ENCODE results near the gene GTPBP4.

DNA sequence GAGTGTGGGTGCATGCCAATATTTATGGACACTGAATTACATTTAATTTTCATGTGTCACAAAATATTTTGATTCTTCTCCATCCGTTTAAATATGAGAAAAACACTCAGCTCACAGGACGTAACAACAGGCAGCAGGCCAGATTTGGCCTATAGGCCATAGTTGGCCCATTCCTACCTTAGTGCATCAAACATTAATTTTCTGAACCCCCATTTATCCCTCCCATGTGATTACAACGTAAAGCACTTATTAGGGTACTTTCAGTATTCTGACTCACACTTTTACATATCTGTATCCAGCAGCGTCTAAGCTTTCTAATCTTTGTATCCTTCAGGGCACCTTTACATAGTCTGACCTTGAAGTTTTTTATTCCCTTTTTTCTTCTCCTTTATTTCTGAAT, 56.7 kb downstream of the GTPBP4 start:
- TF ChIP-seq, protein P1, sequence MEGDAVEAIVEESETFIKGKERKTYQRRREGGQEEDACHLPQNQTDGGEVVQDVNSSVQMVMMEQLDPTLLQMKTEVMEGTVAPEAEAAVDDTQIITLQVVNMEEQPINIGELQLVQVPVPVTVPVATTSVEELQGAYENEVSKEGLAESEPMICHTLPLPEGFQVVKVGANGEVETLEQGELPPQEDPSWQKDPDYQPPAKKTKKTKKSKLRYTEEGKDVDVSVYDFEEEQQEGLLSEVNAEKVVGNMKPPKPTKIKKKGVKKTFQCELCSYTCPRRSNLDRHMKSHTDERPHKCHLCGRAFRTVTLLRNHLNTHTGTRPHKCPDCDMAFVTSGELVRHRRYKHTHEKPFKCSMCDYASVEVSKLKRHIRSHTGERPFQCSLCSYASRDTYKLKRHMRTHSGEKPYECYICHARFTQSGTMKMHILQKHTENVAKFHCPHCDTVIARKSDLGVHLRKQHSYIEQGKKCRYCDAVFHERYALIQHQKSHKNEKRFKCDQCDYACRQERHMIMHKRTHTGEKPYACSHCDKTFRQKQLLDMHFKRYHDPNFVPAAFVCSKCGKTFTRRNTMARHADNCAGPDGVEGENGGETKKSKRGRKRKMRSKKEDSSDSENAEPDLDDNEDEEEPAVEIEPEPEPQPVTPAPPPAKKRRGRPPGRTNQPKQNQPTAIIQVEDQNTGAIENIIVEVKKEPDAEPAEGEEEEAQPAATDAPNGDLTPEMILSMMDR (IDR thresholded peaks at IDR 0.05), result no peak
- TF ChIP-seq EP300 (IDR thresholded peaks at IDR 0.05), result no peak

All from gastroesophageal sphincter (tissue), 3 donors.